Esophagus muscularis mucosa (tissue), 4 donors: ENCODE measurements around the gene MAFG. TPM values are rescaled to one million over a fixed set of nuclear protein-coding genes. Genes with fewer than 3 reads are reported as not detected.

ENCODE experiments used
- DNase-seq: peaks from one replicate; pipeline ENCODE4 v3.0.0-alpha.2; 2017; ENCODE audit errors: extremely low spot score
- H3K27ac ChIP-seq, 4 donors: fragments of 200-600 bp; sonication (generic); replicated peaks in 1 of 4; 1 replicate in 3 of 4; 2 replicates in 1 of 4; pipeline ENCODE4 v1.5.1; 2016 to 2019; ENCODE audit warnings: mild to moderate bottlenecking in 1 of 4
- H3K27me3 ChIP-seq, 4 donors: fragments of 200-600 bp; sonication (generic); one replicate each; pipeline versions ENCODE4 v1.5.1 to v1.6.0; 2016 to 2019
- H3K36me3 ChIP-seq, 4 donors: fragments of 200-600 bp; sonication (generic); one replicate each; pipeline ENCODE4 v1.5.1; 2016 to 2019
- H3K4me1 ChIP-seq, 4 donors: fragments of 200-600 bp; sonication (generic); one replicate each; pipeline ENCODE4 v1.5.1; 2016 to 2019
- H3K4me3 ChIP-seq, 4 donors: fragments of 200-600 bp; sonication (generic); 1 replicate in 2 of 4; 2 replicates in 2 of 4; pipeline ENCODE4 v1.5.1; 2016 to 2019; ENCODE audit warnings: mild to moderate bottlenecking in 4 of 4, moderate library complexity in 1 of 4
- H3K9me3 ChIP-seq, 4 donors: fragments of 200-600 bp; sonication (generic); 1 replicate in 3 of 4; 2 replicates in 1 of 4; pipeline ENCODE4 v1.5.1; 2016 to 2019
- EP300 ChIP-seq: sonication (generic); formaldehyde crosslinking; IDR thresholded peaks from one replicate; pipeline ENCODE4 v1.6.1; 2017; ENCODE audit warnings: antibody characterized with exemption
- POLR2A ChIP-seq: fragments of 450-650 bp; IDR thresholded peaks from one replicate; pipeline ENCODE4 v1.6.1; 2017; ENCODE audit warnings: antibody characterized with exemption, moderate library complexity, mild to moderate bottlenecking, low read depth
- POLR2AphosphoS5 ChIP-seq, 2 donors: sonication (generic); formaldehyde crosslinking; IDR thresholded peaks; one replicate each; pipeline ENCODE4 v1.6.1; 2017; ENCODE audit warnings: antibody characterized with exemption in 2 of 2
- WGBS: methylation state at CpG from one replicate; pipeline ENCODE4 v1.1.5; 2018; 5-methylcytosine and 5-hydroxymethylcytosine counted together
- intact Hi-C: fragments of 100-400 bp; cut with DNase I; formaldehyde crosslinking; loops from one replicate; pipeline ENCODE4 v1.15.1; 2023
- total RNA-seq, 4 donors: library from RNA; depleted of rRNA; stranded (reverse); fragments of >200 nt; gene quantifications; one replicate each; pipeline versions ENCODE4 v1.1.0 to v1.2.1, GENCODE V29; 2016
- TF ChIP-seq, protein P1 (sequence below), 3 experiments: fragments of 200-600 bp in 2 of 3; fragments of 450-650 bp in 1 of 3; sonication (generic) in 2 of 3; IDR thresholded peaks; one replicate each; pipeline ENCODE4 v1.5.1; 2017 to 2019; ENCODE audit warnings: antibody characterized with exemption in 3 of 3, mild to moderate bottlenecking in 2 of 3, moderate library complexity in 1 of 3

Gene MAFG
- total RNA-seq, 4 donors from 2014 or later: 23.7 to 41.7 (median 33.6) TPM

DNA sequence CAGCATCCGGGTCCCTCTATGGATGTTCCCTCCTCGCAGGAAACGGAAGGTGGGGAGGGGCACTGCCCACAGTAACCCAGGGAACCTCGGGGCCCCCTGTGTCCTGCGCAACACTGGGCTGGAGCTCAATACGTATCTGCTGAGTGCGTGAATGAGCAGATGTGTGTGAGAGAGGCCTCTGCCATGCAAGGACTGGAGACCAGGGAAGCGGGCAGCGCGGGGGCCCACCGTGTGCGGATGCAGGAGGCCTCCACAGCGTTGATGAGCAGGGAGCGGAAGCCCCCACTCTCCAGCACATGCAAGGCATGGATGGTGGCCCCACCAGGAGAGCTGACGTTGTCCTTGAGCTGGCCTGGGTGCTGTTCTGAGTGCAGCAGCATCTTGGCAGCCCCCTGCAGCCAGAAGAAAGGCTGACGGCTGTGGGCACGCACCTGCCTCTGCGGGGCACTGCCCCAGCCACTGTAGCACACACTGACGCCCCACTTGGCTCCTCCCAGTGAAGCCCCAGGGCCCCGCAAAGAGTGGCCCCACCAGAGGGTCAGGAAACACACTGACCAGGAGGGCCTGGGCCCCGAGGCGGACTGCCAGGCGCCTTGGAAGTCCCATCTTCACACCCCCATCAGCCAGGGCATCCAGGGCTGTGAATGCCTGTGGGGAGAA, 6.7 kb upstream of the MAFG start:
- no peak for TF ChIP-seq EP300
- TF ChIP-seq, protein P1, sequence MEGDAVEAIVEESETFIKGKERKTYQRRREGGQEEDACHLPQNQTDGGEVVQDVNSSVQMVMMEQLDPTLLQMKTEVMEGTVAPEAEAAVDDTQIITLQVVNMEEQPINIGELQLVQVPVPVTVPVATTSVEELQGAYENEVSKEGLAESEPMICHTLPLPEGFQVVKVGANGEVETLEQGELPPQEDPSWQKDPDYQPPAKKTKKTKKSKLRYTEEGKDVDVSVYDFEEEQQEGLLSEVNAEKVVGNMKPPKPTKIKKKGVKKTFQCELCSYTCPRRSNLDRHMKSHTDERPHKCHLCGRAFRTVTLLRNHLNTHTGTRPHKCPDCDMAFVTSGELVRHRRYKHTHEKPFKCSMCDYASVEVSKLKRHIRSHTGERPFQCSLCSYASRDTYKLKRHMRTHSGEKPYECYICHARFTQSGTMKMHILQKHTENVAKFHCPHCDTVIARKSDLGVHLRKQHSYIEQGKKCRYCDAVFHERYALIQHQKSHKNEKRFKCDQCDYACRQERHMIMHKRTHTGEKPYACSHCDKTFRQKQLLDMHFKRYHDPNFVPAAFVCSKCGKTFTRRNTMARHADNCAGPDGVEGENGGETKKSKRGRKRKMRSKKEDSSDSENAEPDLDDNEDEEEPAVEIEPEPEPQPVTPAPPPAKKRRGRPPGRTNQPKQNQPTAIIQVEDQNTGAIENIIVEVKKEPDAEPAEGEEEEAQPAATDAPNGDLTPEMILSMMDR (IDR thresholded peaks at IDR 0.05): no peak
- no peak for TF ChIP-seq POLR2A
- TF ChIP-seq POLR2AphosphoS5 (IDR thresholded peaks at IDR 0.05): no peak
- Histone ChIP-seq H3K27ac (no peak overlapping the region), H3K9me3 (no peaks in the 10 kb centered on the region), H3K4me1 (peaks cover 16 to 24% (median 19%) of the 10 kb centered on the region in 4 donors), H3K4me3 (no peak overlapping the region), H3K36me3 (no peaks in the 10 kb centered on the region), H3K27me3 (peaks cover 0 to 8% (median 0%) of the 10 kb centered on the region in 4 donors)
- intact Hi-C loops: no loop called here
- 85% methylated on average over 15 of the region's 23 CpGs for WGBS
- DNase-seq: no peak

- no peaks in the 10 kb centered on the region for H3K36me3 ChIP-seq
- peaks cover 20 to 30% (median 27%) of the 10 kb centered on the region in 4 donors for H3K4me1 ChIP-seq
- no peak overlapping the region for H3K4me3 ChIP-seq
- DNase-seq: no peak
- TF ChIP-seq, protein P1 (IDR thresholded peaks at IDR 0.05): no peak
- no peak for TF ChIP-seq POLR2A
- no peak for TF ChIP-seq EP300
- no peak for TF ChIP-seq POLR2AphosphoS5 (IDR thresholded peaks at IDR 0.05)
- WGBS: 87% methylated on average over 10 of the region's 14 CpGs
- intact Hi-C loops: no loop called here
- H3K27me3 ChIP-seq: peaks cover 0 to 15% (median 0%) of the 10 kb centered on the region in 4 donors
- H3K27ac ChIP-seq: no peak overlapping the region
- no peaks in the 10 kb centered on the region for H3K9me3 ChIP-seq
Observed at GRCh38 chr17:81933178-81933699, 5.7 kb upstream of the MAFG start.

DNA sequence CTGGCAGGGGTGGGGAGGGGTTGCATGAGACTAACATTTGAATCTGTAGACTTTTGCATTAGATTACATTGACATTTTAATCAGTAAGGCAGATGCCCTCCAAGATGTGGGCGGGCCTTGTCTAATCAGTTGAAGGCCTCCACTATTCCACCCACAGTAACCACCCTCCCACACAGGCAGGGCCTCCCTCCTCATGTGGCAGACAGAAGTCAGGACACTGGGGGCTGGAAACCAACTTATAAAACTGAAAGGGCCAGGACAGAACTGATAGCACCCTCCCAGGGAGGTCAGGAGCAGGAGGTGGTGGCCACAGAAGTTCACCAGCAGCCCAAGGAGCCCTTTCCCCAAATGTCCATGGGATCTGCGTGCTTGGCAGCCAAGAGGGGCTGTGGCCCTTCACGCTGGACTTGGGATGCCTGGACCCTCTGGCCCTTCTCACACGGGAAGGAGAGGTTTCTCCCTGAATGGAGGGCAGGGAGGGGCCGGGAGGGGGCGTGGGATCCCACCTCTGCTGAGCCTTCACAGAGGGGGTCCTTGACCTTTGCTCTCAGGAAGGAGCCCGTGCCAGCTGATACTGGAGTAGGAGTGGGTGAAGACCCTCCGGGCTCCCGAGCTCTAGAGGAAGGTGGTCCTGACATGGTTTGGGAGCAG, 4.9 kb upstream of the MAFG start:
- DNase-seq: no peak
- TF ChIP-seq EP300: no peak
- no peak for TF ChIP-seq POLR2A
- WGBS: 92% methylated on average over 9 of the region's 9 CpGs
- Histone ChIP-seq H3K4me1 (peaks cover 19 to 28% (median 26%) of the 10 kb centered on the region in 4 donors), H3K36me3 (no peaks in the 10 kb centered on the region), H3K27me3 (peaks cover 0 to 19% (median 1%) of the 10 kb centered on the region in 4 donors), H3K4me3 (no peak overlapping the region), H3K27ac (no peak overlapping the region), H3K9me3 (no peaks in the 10 kb centered on the region)
- intact Hi-C loops: no loop called here

DNA sequence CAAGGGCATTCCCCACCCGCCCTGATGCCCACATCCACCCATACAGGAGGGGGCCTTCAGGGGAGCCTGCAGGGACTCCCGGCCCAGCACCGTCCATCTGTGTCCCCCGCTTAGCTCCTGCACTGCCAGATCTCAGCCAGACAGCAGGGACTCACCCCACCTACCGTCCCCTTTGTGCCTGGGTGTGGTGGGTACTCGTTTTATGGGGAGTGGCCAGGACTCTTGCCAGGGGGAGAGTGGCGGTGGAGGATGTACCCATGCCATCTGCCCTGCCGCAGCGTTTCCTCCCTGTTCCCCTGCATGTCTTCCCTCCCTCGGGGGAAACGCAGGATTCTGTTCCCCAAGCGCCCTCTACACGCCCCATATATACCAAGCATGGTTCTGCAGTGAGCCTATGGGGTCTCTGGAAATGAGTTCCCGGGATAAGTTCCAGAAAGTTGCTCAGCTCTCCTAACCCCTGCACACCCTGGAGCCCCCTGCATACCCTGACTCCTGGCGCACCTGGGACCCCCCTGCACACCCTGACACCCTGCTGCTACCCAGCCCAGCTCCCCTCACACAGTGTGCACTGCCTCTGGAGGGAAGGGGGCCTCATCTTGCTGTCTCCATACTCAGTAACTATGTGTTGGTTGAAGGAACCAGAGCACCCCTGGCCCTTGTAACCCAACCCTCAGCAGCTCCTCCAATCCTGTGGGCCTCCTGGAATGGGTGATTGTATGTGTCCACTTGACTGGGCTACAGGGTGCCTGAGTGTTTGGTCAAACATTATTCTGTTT, 4.2 kb upstream of the MAFG start:
- 48% methylated on average over 10 of the region's 15 CpGs for WGBS
- TF ChIP-seq POLR2AphosphoS5 (IDR thresholded peaks at IDR 0.05) (no peak), EP300 (no peak), POLR2A (no peak)
- TF ChIP-seq, protein P1 (IDR thresholded peaks at IDR 0.05): no peak
- no peak for DNase-seq

GRCh38 chr17:81931189-81931556, 3.6 kb upstream of the MAFG start:
- Histone ChIP-seq H3K36me3 (no peaks in the 10 kb centered on the region), H3K27me3 (peaks cover 0 to 19% (median 1%) of the 10 kb centered on the region in 4 donors), H3K4me3 (no peak overlapping the region), H3K27ac (no peak overlapping the region), H3K9me3 (no peaks in the 10 kb centered on the region), H3K4me1 (peaks cover 12 to 21% (median 18%) of the 10 kb centered on the region in 4 donors)
- DNase-seq: no peak
- no peak for TF ChIP-seq EP300
- TF ChIP-seq, protein P1 (IDR thresholded peaks at IDR 0.05): no peak
- no peak for TF ChIP-seq POLR2AphosphoS5 (IDR thresholded peaks at IDR 0.05)
- 84% methylated on average over 13 of the region's 13 CpGs for WGBS
- intact Hi-C loops: no loop called here

More for the DNA sequence above, 4.2 kb upstream of the MAFG start:
- H3K27me3 ChIP-seq: peaks cover 0 to 19% (median 1%) of the 10 kb centered on the region in 4 donors
- intact Hi-C loops: no loop called here
- H3K9me3 ChIP-seq: no peaks in the 10 kb centered on the region
- no peak overlapping the region for H3K4me3 ChIP-seq
- no peaks in the 10 kb centered on the region for H3K36me3 ChIP-seq
- H3K27ac ChIP-seq: no peak overlapping the region
- peaks cover 16 to 21% (median 21%) of the 10 kb centered on the region in 4 donors for H3K4me1 ChIP-seq
